ENCODE measurements around the gene RNU1-4.
"Not testable (repeated sequence)": the region's sequence is repeated elsewhere in the genome, so short reads cannot be mapped to it uniquely, and the experiment has no call there.

Gene RNU1-4

DNA sequence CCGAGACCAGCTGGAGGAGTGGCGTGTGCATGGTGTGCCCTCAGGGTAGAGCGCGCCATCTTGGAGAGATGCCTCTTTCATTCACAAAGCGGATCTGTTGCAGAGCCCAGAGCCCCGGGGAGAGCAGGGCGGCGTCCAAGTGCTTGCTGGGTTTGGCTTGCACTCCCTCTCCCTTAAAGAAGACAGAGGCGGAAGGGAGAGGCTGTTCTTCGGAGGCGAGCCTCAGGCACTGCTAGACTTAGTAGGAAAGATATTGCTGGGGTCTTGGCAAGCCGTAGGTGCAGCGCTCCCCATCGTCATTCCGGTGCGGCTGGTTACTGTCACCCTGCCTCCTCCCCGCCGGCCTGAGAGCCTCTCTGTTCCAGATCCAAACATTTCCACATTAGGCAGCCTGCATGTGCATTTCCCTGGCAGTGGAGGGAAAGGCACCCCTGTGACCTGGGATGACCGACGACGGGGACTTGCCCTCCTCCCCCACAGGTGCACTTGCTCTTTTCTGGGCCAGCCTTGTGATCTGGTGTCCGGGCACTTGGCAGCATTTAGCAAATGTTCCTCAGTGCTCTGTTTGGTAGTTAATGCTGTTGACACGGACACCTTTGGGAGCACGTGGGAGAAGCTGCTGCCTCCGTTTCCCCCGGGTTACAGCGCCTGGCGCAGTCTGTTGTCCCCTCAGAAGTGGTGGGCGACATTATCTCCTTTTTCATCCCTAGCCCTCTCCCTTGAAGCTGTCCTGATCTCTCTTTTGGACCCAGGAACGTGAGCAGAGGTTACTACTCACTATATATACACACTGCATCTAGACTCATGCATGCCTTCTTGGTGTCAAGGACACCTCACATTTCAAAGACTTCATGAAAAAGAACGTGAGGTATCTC is 25.7 kb downstream of the RNU1-4 start:
- H3K27me3 Mint-ChIP-seq (ENCODE audit: low read depth): peaks cover 16% of the 10 kb centered on the region
- peak overlapping the region; percentile 94 to 99 (median 98) for H3K27ac Mint-ChIP-seq
- not testable (repeated sequence) for H3K36me3 Mint-ChIP-seq (ENCODE audit: low read depth); H3K9me3 Mint-ChIP-seq; H3K4me3 Mint-ChIP-seq
- H3K4me1 Mint-ChIP-seq: peaks cover 27% of the 10 kb centered on the region

DNA sequence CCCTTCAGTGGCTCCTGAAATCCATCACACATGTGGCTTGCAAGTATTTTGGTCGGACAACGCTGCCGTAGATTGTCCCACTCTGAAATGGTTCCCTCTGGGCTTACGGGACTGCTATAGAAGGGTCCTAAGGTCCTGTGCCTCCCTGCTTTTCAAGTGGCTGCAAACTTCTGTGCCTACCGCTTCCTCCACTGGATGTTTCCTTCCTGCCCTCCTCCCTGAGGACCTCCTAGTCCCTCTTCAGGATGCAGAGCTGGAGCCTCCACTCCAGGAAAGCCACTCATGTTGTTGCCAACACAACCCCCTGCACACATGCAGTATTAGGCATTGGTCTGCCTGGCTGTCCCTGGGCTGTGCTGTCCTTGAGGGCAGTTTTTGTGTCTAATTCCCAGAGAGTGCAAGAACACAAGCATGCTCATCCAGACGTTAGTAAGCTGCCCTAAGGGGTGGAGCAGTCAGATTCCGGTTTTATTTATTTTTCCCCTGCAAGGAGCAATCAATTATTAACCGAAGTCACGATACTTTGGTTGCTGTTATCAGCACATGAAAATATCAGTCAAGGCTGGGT is 26.5 kb downstream of the RNU1-4 start:
- Mint-ChIP-seq H3K4me1 (peaks cover 27% of the 10 kb centered on the region), H3K27me3 (ENCODE audit: low read depth) (peaks cover 22% of the 10 kb centered on the region)
- not testable (repeated sequence) for H3K9me3 Mint-ChIP-seq

DNA sequence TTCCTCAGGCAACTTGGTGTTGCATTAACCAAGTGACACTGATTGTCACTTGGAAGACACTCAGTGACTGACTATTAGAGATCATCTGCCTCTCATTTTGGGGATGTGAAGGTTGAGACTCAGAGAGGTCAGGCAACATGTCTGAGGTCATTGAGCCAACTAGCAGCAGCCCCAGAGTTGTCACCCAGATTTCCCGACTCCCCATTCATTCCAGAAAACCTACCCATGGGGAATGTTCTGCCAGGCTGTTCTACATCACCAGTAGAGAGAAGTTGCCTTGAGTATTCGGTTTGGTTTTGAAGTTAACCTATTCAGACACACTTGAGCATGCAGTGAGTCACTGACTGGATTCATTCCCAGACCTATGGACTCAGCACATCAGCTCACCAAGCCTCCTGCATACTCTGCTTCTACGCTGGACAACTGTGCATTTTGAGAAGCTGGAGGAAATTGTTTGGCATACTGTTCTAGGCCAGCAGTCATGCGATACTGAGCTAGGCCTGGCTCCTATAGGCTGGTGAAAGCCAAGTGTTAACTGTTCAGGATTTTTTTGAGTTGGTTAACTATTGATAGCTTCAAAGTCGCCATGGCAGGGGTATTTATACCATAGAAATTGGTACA is 29.9 kb downstream of the RNU1-4 start:
- Mint-ChIP-seq H3K27me3 (ENCODE audit: low read depth) (peaks cover 26% of the 10 kb centered on the region), H3K27ac (peak overlapping the region; percentile 88 to 97 (median 95)), H3K4me3 (peak overlapping the region in 1 of 3 experiments; percentile 7), H3K4me1 (peaks cover 22% of the 10 kb centered on the region)
- H3K36me3 Mint-ChIP-seq (ENCODE audit: low read depth); H3K9me3 Mint-ChIP-seq: not testable (repeated sequence)

More for the DNA sequence above, 26.5 kb downstream of the RNU1-4 start:
- H3K36me3 Mint-ChIP-seq (ENCODE audit: low read depth): not testable (repeated sequence)
- Mint-ChIP-seq H3K27ac (peak overlapping the region; percentile 85 to 99 (median 94)), H3K4me3 (peak overlapping the region in 1 of 3 experiments; percentile 7)

DNA sequence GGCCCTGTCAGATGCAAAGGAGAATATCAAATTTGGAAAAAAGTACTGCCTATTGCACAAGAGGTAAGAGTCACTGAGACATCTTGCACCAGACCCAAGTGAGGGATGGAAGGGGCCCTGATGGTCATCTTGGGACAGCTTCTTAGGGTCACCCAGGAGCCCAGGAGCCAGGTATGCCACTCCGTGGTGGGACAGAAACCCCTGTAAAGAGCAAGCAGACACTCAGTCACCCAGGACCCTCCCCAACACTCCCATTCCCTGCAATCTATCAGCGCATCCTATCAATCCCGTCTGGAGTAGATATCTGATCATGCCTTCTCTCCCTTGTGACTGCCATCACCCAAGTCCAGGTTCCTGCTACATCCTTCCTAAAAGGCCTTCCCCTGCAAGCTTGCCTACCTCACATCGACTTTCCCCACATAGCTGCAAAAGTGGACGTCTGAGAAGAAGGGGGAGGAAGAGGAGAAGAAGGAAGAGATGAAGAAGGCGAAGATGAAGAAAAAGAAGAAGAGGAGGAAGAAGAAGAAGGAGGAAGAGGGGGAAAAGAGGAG is 30.7 kb downstream of the RNU1-4 start:
- Mint-ChIP-seq H3K27ac (peak overlapping the region in 2 of 3 experiments; percentile 88 to 97), H3K27me3 (ENCODE audit: low read depth) (peaks cover 25% of the 10 kb centered on the region), H3K4me1 (peaks cover 19% of the 10 kb centered on the region)
- not testable (repeated sequence) for H3K4me3 Mint-ChIP-seq; H3K36me3 Mint-ChIP-seq (ENCODE audit: low read depth); H3K9me3 Mint-ChIP-seq

DNA sequence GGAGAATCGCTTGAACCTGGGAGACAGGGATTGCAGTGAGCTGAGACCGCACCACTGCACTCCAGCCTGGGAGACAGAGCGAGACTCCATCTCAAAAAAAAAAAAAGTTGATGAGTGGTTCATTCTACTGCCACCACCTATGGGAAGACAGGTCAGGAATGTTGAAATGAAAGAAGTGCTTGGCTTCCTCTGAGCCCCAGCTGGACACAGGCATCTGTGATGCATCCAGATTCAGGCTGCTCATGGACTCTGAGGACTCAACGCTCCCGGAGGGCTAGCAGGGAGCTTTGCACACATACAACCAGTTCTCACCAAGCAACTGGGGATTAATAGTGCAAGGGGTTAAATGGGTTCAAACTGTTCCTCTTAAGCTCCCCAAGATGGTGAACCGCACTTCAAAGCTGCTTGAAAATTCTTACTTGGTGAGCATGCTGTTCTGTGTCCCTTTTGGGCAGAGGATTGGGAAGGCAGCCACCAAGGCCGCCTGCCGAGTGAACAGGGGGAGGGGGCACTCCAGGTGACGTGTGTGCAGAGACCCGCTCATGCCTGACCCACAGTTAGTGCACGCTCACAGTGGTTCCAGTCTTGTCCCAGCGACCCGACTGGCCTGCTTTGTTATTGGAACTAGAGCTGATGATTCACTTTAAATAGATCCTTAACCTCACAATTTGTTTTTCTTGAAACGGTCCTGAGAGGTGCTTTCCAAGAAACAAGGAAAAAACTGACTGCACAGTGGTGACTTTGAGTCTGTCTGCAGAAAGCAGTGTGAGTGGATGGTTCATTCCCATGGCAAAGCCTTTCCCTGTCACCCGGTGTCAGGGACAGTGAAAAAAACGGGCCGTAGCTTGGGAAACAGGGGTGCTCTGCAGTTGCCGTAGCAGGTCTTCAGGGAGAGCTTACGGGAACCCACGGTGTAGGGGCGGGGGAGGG is 32.2 kb downstream of the RNU1-4 start:
- peaks cover 11% of the 10 kb centered on the region for H3K4me1 Mint-ChIP-seq
- H3K27ac Mint-ChIP-seq: peak overlapping the region; percentile 76 to 86 (median 82)
- not testable (repeated sequence) for H3K4me3 Mint-ChIP-seq; H3K36me3 Mint-ChIP-seq (ENCODE audit: low read depth); H3K9me3 Mint-ChIP-seq
- peaks cover 23% of the 10 kb centered on the region for H3K27me3 Mint-ChIP-seq (ENCODE audit: low read depth)

DNA sequence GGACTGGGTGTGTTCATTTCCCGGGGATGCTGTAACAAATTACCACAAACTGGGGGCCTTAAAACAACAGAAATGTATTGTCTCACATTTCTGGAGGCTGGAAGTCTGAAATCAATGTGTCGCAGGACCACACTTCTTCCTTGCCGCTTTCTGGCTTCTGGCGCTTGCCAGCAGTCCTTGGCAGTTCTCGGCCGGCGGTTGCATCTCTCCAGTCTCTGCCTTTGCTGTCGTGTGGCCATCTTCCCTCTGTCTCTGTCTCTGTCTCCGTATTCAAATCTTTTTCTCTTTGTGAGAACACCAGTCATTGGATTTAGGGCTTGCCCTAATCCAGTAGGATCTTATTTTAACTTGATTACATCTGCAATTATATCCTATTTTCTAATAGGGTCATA is 32.9 kb downstream of the RNU1-4 start:
- peaks cover 29% of the 10 kb centered on the region for H3K27me3 Mint-ChIP-seq (ENCODE audit: low read depth)
- not testable (repeated sequence) for H3K27ac Mint-ChIP-seq; H3K36me3 Mint-ChIP-seq (ENCODE audit: low read depth)

DNA sequence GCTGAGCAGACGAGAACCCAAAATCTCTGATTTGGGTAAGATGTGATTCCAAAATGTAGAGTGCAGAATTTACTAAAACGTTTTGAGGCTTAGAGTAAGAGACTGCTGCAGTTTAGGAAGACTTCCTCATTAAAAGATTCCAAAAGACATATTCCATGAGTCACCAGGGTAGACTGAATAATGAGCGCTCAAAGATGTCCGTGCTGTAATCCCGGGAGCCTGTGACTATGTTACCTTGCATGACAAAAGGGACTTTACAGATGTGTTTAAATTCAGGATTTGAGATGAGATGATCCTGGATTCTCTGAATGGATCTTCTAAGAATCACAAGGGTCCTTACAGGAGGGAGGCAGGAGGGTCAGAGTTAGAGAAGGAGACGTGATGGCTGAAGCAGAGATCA is 33.4 kb downstream of the RNU1-4 start:
- Mint-ChIP-seq H3K4me1 (peaks cover 11% of the 10 kb centered on the region), H3K27ac (peak overlapping the region in 1 of 3 experiments; percentile 4), H3K27me3 (ENCODE audit: low read depth) (peaks cover 29% of the 10 kb centered on the region)
- not testable (repeated sequence) for H3K36me3 Mint-ChIP-seq (ENCODE audit: low read depth); H3K9me3 Mint-ChIP-seq; H3K4me3 Mint-ChIP-seq

More for the DNA sequence above, 32.9 kb downstream of the RNU1-4 start:
- H3K4me1 Mint-ChIP-seq: peaks cover 11% of the 10 kb centered on the region
- H3K4me3 Mint-ChIP-seq, H3K9me3 Mint-ChIP-seq: not testable (repeated sequence)

DNA sequence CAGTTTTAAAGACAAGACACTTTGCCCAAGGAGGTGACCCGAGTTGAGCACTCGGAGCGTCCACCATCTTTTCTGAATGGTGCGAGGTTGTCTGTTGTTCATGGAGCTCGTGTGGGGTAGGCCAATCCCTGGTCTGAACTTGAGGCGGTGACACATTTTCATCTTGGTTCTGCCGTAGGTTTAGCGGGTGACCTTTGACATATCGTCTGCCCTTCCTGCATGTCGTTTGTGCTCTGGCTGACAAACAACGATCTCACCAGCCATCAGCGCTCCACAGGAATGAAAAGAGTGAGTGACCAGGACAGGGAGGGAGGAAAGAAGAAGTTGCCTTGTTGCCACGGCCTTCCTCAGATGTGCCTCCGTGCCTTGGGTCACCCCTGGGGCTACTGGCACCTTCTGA is 34.5 kb downstream of the RNU1-4 start:
- H3K4me3 Mint-ChIP-seq; H3K9me3 Mint-ChIP-seq; H3K36me3 Mint-ChIP-seq (ENCODE audit: low read depth); H3K27ac Mint-ChIP-seq: not testable (repeated sequence)
- Mint-ChIP-seq H3K27me3 (ENCODE audit: low read depth) (peaks cover 34% of the 10 kb centered on the region), H3K4me1 (peaks cover 11% of the 10 kb centered on the region)

DNA sequence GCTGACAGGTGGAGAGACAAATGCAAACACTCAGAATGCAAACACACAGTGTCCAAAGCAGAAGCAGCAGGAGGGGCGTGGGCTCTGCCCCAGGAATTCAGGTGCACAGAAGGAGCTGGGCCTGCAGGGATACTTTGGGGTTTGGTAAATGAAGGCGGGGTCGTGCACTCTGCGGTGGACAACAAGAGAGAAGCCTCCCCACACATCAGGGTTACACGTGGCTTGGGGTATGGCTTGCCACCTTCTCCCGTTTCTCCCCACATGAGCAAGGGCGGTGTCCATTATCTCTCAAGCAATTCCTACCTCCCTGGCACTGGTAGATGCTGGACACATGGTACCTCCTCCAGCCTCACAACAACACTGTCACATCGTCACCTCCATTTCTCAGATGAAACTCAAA is 35.0 kb downstream of the RNU1-4 start:
- H3K36me3 Mint-ChIP-seq (ENCODE audit: low read depth); H3K9me3 Mint-ChIP-seq; H3K27ac Mint-ChIP-seq; H3K4me3 Mint-ChIP-seq; H3K4me1 Mint-ChIP-seq: not testable (repeated sequence)
- H3K27me3 Mint-ChIP-seq (ENCODE audit: low read depth): peaks cover 35% of the 10 kb centered on the region

DNA sequence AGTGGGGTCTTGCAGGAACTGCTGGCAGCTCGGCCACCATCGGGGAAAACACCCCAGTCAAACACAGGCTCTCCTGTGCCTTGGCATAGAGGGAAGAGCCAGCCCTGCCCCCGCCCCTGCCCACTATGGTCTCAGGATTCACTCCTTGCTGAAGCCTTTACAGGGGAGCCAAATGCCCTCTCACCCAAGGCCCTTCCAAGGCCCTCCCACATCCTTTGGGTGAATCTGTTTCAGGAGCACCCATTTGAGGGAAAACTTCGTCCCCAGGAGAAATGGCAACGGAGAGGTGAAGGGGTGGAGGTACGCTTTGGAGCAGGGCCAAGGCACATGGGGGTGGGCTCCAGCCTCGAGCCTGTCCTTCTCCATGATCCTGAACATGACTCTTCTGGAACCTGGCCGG is 35.9 kb downstream of the RNU1-4 start:
- H3K36me3 Mint-ChIP-seq (ENCODE audit: low read depth); H3K4me1 Mint-ChIP-seq; H3K27ac Mint-ChIP-seq; H3K9me3 Mint-ChIP-seq; H3K4me3 Mint-ChIP-seq: not testable (repeated sequence)
- peaks cover 31% of the 10 kb centered on the region for H3K27me3 Mint-ChIP-seq (ENCODE audit: low read depth)

DNA sequence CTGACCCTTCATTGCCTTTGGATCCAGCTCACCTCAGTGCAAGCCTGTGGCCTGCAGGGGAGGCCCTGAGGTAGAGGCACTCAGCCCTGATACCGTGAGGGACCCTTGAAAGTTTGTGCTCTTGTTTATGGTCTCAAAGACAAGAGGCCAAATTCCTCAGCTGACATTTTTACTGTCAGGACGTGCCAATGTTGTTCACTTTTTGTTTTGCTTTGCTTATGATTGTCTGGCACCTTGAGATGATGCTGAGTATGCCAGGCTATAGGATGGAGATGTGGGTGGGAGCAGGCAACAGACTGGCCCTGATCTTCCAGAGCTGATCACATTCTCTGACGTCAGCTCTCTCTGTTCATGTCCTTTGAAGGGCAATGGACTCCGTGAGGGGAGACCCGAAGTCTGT is 36.5 kb downstream of the RNU1-4 start:
- H3K9me3 Mint-ChIP-seq; H3K27ac Mint-ChIP-seq; H3K4me1 Mint-ChIP-seq; H3K4me3 Mint-ChIP-seq; H3K36me3 Mint-ChIP-seq (ENCODE audit: low read depth): not testable (repeated sequence)
- peaks cover 32% of the 10 kb centered on the region for H3K27me3 Mint-ChIP-seq (ENCODE audit: low read depth)

DNA sequence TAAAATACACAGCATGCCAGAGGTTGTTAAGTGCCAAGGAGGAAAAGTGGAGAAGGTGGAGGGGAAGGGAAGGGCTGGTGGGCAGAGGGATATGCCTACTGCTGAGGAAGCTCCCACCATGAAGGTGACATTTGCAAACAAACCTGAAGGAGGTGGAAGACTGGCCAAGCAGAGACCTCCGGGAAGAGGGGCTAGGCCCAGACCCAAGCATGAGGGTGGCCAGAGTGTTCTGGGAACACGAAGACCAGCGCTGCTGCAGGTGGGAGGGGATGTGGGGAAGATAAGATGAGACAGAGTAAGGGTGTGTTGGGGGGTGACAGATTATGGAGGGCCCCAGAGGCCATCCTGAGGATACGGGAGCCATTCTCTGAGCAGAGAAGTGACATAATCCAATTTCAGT is 37.5 kb downstream of the RNU1-4 start:
- H3K4me3 Mint-ChIP-seq; H3K9me3 Mint-ChIP-seq; H3K36me3 Mint-ChIP-seq (ENCODE audit: low read depth); H3K27ac Mint-ChIP-seq; H3K4me1 Mint-ChIP-seq: not testable (repeated sequence)
- H3K27me3 Mint-ChIP-seq (ENCODE audit: low read depth): peaks cover 36% of the 10 kb centered on the region

DNA sequence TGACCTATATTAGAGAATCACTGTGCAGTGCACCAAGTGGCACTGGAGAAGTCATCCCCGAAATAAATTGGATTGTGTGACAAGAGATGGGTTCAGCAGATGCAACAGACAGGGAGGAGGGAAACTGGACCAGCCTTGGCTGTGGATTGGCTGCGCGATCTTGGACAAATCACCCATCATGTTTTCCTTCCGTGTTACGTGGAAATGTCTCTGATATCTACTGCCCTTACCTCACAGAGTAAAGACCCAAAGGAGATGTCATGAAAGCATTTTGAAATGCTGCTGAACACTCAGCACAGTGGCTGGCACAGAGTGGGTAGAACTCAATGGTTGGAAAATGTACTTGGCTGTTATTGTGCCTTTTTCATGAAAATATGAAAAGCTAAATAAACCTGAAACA is 39.2 kb downstream of the RNU1-4 start:
- H3K27me3 Mint-ChIP-seq (ENCODE audit: low read depth): peaks cover 27% of the 10 kb centered on the region
- H3K36me3 Mint-ChIP-seq (ENCODE audit: low read depth); H3K9me3 Mint-ChIP-seq; H3K4me1 Mint-ChIP-seq; H3K27ac Mint-ChIP-seq; H3K4me3 Mint-ChIP-seq: not testable (repeated sequence)

DNA sequence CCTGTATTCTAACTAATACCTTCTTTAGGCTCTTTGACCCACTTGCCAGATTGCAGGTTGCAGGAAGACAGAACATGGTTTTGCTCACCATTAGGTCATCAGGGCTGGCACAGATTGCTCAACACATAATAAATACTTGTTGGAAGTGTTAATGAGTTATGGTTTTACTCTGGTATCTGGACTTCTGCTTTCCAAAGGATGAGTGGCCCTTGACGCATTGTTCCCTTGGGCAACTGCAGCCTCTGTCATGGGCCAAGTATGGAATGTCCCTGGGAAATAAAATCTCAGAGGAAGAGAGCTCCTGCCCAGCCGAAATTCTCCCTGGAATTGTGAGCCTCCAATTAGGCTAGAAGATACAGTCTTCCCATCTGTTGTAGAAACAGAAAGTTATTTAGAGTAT is 40.7 kb downstream of the RNU1-4 start:
- H3K27me3 Mint-ChIP-seq (ENCODE audit: low read depth): peaks cover 31% of the 10 kb centered on the region
- not testable (repeated sequence) for H3K4me3 Mint-ChIP-seq; H3K36me3 Mint-ChIP-seq (ENCODE audit: low read depth); H3K4me1 Mint-ChIP-seq; H3K9me3 Mint-ChIP-seq; H3K27ac Mint-ChIP-seq
